HG02798 (cell line): ENCODE measurements around the gene SFT2D1.
"Not testable (repeated sequence)": the region's sequence is repeated elsewhere in the genome, so short reads cannot be mapped to it uniquely, and the experiment has no call there.

ENCODE experiments used
- ATAC-seq: cut with Tn5 transposase; IDR thresholded peaks from one replicate; pipeline ENCODE4 v1.9.1; 2021; ENCODE audit warnings: mild to moderate bottlenecking; ENCODE audit not compliant: unreplicated experiment, poor library complexity

SFT2D1 gene

DNA sequence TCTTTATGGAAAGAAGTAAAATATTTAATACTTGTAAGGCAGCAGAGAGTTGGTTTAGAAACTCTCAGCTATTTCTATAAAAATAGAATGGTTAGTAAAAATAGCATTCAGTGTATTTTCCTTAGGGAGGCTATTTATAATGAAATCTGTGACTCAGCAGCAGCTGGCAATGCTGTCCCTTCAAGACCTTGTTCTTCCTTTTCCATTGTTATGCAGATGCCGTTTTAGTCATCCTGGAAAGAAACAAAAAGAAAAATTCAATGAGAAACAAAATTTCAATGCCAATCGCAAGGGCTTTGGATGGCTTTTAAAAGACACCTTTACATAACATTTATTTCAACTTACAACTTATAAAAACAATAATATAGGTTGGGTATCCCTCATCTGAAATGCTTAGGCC lies 22.9 kb upstream of the SFT2D1 start:
- no peak for ATAC-seq

GRCh38 chr6:166364456-166364855 lies 22.1 kb upstream of the SFT2D1 start:
- ATAC-seq: no peak

DNA sequence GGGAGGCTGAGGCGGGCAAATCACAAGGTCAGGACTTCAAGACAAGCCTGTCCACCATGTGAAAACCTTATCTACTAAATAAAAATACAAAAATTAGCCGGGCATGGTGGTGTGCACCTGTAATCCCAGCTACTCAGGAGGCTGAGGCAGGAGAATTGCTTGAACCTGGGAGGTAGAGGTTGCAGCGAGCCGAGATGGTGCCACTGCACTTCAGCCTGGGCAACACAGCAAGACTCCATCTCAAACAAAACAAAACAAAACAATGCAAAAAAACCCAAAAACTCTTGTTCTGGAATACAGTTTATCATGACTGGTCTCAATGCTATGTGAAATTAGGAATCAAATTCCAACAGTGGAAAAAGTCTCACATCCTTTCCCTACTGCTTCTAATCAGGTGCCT lies 20.1 kb upstream of the SFT2D1 start:
- ATAC-seq: not testable (repeated sequence)

DNA sequence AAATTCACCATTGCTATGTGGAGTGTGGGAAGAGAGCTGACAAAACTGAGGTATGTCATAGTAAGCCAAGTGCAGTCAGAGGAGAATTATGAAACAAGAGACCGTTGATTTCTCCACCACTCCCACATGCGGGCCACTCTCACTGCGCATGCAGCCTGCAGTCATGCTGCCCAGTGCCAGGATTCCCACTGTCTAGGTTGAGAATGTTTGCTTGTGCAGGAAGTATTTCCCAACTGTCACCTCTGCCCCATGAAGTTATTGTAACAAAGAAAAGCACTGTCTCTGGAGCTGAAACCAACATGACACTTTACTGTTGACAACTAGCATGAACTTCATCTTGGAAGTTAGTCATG lies 18.7 kb upstream of the SFT2D1 start:
- ATAC-seq: no peak

GRCh38 chr6:166360243-166361076 lies 18.1 kb upstream of the SFT2D1 start:
- no peak for ATAC-seq

- ATAC-seq: no peak
Observed at GRCh38 chr6:166355552-166355951, 13.2 kb upstream of the SFT2D1 start.

- ATAC-seq: no peak
Observed at GRCh38 chr6:166354965-166355364, 12.6 kb upstream of the SFT2D1 start.

DNA sequence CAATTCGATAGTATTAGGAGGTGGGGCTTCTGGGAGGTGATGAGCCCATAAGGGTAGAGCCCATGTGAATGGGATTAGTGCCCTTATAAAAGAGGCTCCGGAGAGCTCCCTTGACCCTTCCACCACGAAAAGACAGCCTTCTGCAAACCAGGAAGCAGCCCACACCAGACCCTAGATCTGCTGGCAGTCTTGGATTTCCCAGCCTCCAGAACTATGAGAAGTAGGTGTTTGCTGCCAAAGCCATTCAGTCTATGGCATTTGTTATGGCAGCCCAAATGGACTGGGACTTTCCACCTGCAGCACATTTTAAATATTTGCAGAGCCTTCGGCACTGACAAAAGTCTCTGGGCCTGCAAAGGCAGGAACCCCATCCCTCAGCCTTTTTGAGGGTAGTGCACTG lies 11.8 kb upstream of the SFT2D1 start:
- no peak for ATAC-seq

GRCh38 chr6:166353507-166353906 lies 11.2 kb upstream of the SFT2D1 start:
- ATAC-seq: no peak

GRCh38 chr6:166352923-166353322 lies 10.6 kb upstream of the SFT2D1 start:
- ATAC-seq: no peak

DNA sequence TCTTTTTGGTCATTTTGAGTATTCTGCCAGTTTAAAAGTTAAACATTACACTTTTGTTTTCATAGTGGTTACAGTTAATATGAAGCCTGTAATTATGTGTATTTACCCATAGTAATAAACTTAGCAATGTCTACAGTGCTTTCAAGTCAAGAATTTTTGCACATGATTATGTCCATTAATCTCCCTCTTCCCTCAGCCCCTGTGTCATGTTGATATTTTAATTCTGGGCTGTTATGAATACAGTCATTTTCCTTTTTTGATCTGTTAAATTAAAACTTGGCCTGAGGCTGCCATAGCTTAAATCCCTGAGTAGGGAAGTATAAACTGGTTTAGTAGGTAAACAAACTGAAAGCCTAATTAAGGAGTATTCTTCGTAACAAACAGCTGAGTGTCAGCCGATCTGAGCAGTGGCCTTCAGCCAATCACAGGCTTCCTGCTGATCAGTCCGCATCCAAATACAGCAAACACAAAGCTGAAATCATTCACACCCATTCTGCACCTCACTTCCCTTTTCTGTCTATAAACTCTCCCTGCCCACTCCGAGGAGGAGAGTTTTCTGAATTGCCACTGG lies 9.5 kb upstream of the SFT2D1 start:
- peak; percentile 98 for ATAC-seq

- ATAC-seq: no peak
Observed at GRCh38 chr6:166348305-166348949, 6.1 kb upstream of the SFT2D1 start.

GRCh38 chr6:166346965-166347364 lies 4.6 kb upstream of the SFT2D1 start:
- no peak for ATAC-seq

- no peak for ATAC-seq
Observed at GRCh38 chr6:166346449-166346848, 4.1 kb upstream of the SFT2D1 start.

- ATAC-seq: not testable (repeated sequence)
Observed at GRCh38 chr6:166345672-166346071, 3.3 kb upstream of the SFT2D1 start.

- not testable (repeated sequence) for ATAC-seq
Observed at GRCh38 chr6:166344921-166345320, 2.6 kb upstream of the SFT2D1 start.

DNA sequence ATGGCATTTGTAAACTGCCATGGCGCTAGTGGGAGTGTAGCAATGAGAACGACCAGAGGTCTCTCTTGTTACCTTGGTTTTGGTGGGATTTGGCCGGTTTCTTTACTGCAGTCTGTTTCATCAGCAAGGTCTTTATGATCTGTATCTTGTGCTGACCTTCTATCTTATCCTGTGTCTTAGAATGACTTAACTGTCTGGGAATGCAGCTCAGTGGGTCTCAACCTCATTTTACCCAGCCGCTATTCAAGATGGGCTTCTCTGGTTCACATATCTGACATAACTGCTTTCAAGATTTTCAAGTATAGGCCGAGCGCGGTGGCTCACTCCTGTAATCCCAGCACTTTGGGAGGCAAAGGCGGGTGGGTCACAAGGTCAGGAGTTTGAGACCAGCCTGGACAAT lies 1.9 kb upstream of the SFT2D1 start:
- no peak for ATAC-seq

- ATAC-seq: peak; percentile 13
Observed at GRCh38 chr6:166343150-166343487, 774 bp upstream of the SFT2D1 start.

DNA sequence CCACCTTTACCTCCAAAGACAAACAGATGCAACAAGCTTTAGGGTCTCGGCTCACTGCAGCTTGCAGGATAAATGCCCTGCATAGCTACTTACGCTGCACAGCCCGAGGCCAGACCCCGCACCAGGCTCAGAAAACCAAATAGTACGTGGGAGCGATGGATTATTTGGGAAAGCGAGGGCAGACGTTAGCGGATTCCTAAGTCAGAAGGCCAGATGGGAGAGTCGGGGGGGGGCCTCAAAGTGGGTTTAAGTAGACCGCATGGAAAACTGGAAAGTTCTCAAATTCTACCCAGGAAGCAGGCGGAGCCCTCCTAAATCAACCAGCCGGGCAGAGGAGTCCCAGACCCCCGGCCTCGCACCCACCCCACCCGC lies 382 bp downstream of the SFT2D1 start:
- no peak for ATAC-seq

DNA sequence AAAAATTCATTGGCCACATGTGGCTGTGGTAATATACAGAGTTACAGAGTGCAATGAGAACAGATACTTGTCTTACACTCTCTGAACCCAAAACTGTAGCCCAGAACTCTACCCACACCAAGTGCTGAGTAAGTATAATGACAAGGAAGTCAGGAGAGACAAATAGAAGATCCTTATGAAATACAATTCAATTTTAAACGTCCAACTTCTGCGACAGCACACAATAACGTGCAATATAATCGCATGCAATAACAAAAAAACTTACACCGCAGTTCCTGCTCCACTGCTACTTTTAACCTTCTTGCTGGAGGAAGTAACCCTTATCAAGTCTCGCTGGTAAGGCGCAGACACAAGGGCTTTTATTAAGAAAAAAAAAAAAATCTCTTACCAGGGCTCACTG lies 881 bp downstream of the SFT2D1 start:
- no peak for ATAC-seq

DNA sequence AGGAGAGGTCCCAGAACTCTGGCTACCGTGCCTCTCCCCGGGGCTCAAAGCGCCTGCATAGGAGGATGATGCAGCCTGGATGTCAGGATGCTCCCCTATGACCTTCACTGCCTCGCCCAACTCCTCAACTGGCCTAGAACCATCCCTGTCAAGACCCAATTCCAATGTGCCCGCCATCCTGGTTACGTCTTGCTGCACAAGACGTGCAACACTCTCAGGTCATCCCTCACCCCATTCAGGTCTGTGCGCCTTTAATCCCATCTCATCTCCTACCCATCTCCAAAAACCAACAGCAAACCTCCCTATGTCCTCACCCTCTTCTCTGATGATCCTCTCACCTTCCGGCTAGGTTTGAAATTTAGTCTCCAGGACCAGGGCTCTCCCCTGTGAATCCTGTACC lies 3.5 kb downstream of the SFT2D1 start:
- ATAC-seq: no peak

DNA sequence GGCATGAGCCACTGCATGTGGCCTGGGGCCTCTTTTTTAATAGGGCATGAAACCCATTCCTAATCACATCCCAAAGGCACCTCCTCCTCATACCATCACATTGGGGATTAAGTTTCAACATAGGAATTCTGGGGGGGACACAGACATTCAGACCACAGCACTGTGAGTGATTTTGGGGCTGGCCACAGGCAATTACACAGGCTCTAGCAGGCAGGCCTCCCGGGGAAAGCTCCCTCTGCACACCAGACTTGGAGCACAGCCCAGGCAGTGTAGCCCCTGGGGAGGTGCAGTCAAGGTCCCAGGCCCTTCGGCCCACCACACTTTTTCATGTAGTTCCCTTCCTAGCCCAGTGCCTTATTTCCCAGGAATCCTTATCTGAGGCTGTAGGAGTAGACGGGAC lies 5.5 kb downstream of the SFT2D1 start:
- no peak for ATAC-seq
